ENCODE results near the gene ZCCHC24. TPM values are rescaled to one million over a fixed set of nuclear protein-coding genes. Genes with fewer than 3 reads are reported as not detected.

The ZCCHC24 gene
- total RNA-seq, 3 donors from 2014 or later: 18.7 to 50.8 (median 48.8) TPM

DNA sequence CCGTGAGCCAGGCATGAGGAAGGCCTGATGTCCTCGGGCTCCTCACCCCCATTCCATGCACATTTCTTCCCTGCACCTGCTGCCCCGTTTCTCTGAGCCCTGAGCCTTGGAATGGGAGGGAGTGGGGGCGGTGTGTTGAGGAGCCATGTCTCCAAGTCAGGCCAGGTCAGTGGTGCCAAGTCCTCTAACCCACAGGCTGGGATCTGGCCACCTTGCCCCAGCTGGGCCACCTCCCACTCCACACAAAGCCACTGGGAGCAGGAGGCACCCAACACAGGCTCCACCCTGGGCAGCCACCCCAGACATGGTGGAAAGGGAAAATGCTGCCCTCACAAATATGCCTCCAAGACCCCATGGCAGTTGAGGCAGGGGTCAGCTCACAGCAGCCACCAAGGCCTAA, 27.7 kb downstream of the ZCCHC24 start:
- TF ChIP-seq POLR2AphosphoS5 (IDR thresholded peaks at IDR 0.05) (no peak), POLR2A (IDR thresholded peaks at IDR 0.05) (no peak)
- TF ChIP-seq, protein P1, sequence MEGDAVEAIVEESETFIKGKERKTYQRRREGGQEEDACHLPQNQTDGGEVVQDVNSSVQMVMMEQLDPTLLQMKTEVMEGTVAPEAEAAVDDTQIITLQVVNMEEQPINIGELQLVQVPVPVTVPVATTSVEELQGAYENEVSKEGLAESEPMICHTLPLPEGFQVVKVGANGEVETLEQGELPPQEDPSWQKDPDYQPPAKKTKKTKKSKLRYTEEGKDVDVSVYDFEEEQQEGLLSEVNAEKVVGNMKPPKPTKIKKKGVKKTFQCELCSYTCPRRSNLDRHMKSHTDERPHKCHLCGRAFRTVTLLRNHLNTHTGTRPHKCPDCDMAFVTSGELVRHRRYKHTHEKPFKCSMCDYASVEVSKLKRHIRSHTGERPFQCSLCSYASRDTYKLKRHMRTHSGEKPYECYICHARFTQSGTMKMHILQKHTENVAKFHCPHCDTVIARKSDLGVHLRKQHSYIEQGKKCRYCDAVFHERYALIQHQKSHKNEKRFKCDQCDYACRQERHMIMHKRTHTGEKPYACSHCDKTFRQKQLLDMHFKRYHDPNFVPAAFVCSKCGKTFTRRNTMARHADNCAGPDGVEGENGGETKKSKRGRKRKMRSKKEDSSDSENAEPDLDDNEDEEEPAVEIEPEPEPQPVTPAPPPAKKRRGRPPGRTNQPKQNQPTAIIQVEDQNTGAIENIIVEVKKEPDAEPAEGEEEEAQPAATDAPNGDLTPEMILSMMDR (IDR thresholded peaks at IDR 0.05): no peak
- intact Hi-C loops (cut with DNase I; ENCODE audit: low total_unique reads): no loop called here
- DNase-seq (ENCODE audit: low spot score in 2 of 2): no peak

DNA sequence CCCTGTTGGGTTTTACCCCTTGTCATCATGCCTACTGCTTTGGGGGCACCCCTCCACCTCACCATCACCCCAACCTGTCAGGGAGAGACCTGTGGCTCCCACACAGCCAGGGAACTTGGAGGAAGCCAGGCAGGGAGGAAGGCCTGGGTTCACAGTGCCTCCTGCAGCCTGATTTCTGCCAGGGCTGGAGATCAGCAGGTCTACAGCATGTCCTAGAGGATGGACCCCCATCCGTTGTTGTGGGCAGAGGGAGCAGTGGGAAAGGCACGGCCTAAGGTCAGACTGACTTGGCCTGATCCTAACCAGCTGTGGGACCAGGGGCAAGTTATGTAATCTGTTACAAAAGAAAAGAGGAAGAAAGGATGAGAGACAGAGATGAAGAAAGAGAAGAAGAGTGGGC, 28.2 kb downstream of the ZCCHC24 start:
- Histone ChIP-seq H3K4me1 (peaks cover 0 to 11% of the 10 kb centered on the region in 2 donors), H3K27ac (peak overlapping the region in 1 of 2 donors; percentile 59), H3K36me3 (no peaks in the 10 kb centered on the region), H3K4me3 (no peak overlapping the region), H3K27me3 (no peaks in the 10 kb centered on the region), H3K9me3 (no peaks in the 10 kb centered on the region)
- TF ChIP-seq, protein P1 (IDR thresholded peaks at IDR 0.05): no peak
- TF ChIP-seq POLR2AphosphoS5 (IDR thresholded peaks at IDR 0.05): no peak
- TF ChIP-seq POLR2A (IDR thresholded peaks at IDR 0.05): no peak
- intact Hi-C loops (cut with DNase I; ENCODE audit: low total_unique reads): no loop called here
- DNase-seq (ENCODE audit: low spot score in 2 of 2): peak in 1 of 2 donors; percentile 33

More for the DNA sequence above, 27.7 kb downstream of the ZCCHC24 start:
- Histone ChIP-seq H3K9me3 (no peaks in the 10 kb centered on the region), H3K27ac (peak overlapping the region in 1 of 2 donors; percentile 59), H3K27me3 (no peaks in the 10 kb centered on the region), H3K36me3 (no peaks in the 10 kb centered on the region), H3K4me3 (no peak overlapping the region), H3K4me1 (peaks cover 0 to 11% of the 10 kb centered on the region in 2 donors)

DNA sequence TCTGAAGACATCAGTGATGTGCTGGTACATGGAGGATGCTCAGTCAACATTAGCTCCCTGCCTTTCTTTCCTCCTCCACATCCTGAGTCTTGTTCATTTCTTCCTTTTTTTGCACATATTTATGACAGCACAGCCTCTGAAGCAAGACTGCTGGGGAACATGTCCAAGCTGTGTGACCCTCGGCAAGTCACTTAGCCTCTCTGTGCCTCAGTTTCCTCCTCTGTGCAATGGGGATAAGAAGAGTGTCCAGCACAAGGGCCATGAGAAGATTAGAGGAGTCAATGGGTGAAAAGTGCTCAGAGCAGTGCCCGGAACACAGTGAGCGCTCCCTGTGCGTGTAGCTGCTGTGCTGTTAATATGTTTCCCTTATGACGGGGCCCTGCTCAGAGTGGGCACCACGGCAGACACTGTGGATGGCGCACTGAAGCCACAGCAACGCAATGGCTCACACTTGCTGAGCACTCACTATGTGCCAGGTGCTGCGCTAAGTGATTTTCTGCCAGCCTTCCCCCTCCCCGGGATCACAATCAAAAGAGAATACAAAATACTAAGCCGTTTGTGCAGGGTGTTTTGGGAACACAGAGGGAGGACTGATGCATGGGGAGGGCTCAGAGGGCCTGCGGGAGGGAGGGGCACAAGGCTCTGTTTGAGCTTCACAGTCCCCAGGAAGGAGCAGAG, 28.7 kb downstream of the ZCCHC24 start:
- intact Hi-C loops (cut with DNase I; ENCODE audit: low total_unique reads): no loop called here
- Histone ChIP-seq H3K27me3 (no peaks in the 10 kb centered on the region), H3K27ac (peak overlapping the region in 1 of 2 donors; percentile 59), H3K4me3 (no peak overlapping the region), H3K36me3 (no peaks in the 10 kb centered on the region), H3K9me3 (no peaks in the 10 kb centered on the region), H3K4me1 (peaks cover 0 to 14% of the 10 kb centered on the region in 2 donors)
- DNase-seq (ENCODE audit: low spot score in 2 of 2): peak in 1 of 2 donors; percentile 43
- TF ChIP-seq POLR2AphosphoS5 (IDR thresholded peaks at IDR 0.05) (no peak), POLR2A (IDR thresholded peaks at IDR 0.05) (no peak)
- TF ChIP-seq, protein P1 (IDR thresholded peaks at IDR 0.05): no peak

DNA sequence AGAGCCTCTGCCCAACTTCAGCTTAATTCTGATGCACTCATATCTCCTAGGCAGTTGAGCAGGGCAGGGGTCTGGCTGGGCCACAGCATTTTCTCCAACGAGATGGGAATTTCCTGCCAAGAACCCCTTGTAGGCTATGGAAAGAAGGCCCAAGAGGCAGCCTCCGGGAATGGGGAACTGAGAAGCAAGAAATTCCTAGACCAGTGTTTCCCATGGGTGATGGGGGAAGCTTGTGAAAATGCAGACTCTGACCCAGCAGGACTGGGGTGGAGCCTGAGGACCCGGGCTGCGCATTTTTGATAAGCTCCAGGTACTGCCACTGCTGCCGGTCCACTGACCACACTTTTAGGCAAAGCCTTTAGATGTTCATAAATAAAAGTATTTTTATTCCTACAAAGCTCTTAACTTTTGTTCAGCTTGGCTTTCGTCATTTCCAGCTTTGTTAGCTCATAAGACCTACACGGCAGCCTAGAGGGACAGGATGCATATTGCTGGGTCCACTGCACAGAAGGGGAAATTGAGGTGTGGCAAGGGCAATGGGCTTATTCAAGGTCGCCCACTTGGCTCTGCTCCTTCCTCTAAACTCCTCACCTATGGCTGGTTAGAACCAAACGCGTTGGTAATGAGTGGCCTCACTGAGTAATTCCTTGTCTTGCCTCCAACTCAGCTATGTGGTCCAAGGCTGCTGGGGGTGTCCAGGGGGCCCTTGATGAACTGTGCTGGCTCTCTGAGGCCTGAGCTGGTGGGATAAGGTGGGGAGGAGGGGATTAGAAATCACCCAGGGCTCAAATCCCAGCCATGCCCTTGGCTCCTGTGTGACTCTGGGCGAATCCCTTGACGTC, 29.5 kb downstream of the ZCCHC24 start:
- Histone ChIP-seq H3K4me3 (no peak overlapping the region), H3K4me1 (peaks cover 0 to 14% of the 10 kb centered on the region in 2 donors), H3K9me3 (no peaks in the 10 kb centered on the region), H3K36me3 (no peaks in the 10 kb centered on the region), H3K27me3 (no peaks in the 10 kb centered on the region), H3K27ac (peak overlapping the region in 1 of 2 donors; percentile 59)
- DNase-seq (ENCODE audit: low spot score in 2 of 2): peak in 1 of 2 donors; percentile 36
- TF ChIP-seq POLR2A (IDR thresholded peaks at IDR 0.05) (no peak), POLR2AphosphoS5 (IDR thresholded peaks at IDR 0.05) (no peak)
- TF ChIP-seq, protein P1 (IDR thresholded peaks at IDR 0.05): no peak
- intact Hi-C loops (cut with DNase I; ENCODE audit: low total_unique reads): no loop called here

DNA sequence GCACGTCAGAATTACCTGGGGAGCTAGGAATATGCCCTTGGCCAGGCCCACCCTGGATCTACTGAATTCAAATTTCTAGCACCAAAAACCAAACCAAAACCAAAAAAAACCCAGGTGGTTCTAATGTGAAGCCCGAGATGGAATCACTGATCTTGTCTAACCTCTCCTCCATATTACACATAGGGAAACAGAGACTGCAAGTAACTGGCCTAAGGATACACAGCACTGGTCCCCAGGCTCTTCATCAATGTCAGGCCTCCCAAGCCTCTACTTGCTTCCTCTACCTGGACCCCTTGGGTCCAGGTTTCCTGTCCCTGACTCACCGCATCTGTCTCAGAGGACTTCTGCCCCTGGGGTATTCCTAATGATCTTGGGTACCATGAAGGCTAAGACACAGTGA, 30.7 kb downstream of the ZCCHC24 start:
- H3K36me3 ChIP-seq: no peaks in the 10 kb centered on the region
- no peak overlapping the region for H3K4me3 ChIP-seq
- intact Hi-C loops (cut with DNase I; ENCODE audit: low total_unique reads): no loop called here
- TF ChIP-seq POLR2AphosphoS5 (IDR thresholded peaks at IDR 0.05): no peak
- TF ChIP-seq, protein P1 (IDR thresholded peaks at IDR 0.05): no peak
- TF ChIP-seq POLR2A (IDR thresholded peaks at IDR 0.05): no peak
- no peak for DNase-seq (ENCODE audit: low spot score in 2 of 2)
- peaks cover 4 to 21% of the 10 kb centered on the region in 2 donors for H3K4me1 ChIP-seq
- H3K27me3 ChIP-seq: no peaks in the 10 kb centered on the region
- H3K9me3 ChIP-seq: no peaks in the 10 kb centered on the region
- peak overlapping the region in 1 of 2 donors; percentile 48 for H3K27ac ChIP-seq

All from breast epithelium (tissue), 4 donors.